Measurements from ENCODE around the gene PALLD. TPM values are rescaled to one million over a fixed set of nuclear protein-coding genes. Genes with fewer than 3 reads are reported as not detected.

PALLD gene
- total RNA-seq, 8 experiments from 2014 or later: 15.5 to 50.3 (median 24.3) TPM

DNA sequence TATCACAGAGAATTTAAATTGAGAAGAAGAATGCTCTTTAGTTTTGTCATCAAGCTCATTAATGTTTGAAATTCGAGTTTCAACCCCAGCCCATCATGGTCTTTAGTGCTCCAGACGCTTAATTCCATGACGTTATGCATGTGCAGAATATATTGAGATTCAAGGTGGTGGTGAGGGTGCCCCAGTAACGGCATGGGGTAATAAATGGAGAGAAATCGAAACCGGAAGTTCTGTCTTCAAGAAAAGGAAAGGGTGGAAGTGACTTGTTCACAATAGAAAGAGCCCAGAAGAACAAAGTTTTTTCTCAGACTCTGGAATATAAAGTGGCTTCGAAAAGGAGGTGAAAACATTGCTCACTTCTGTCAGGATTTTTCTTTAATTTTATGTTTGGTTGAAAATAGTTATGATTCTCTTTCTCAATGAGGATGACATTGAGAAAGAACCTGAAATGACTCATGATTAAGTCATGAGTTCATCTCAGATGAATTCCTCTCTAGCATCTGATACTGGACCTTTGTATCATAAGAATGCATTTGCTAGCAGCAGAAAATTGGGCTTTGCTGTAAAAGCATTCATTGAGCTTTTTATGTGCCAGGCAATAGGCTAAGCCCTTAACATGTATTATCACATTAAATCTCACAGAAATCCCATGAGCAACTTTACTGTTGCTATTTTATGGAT is 15.8 kb upstream of the PALLD start:
- WGBS, 10 experiments: 0 to 88% (median 46%) methylated on average over 3 to 7 of the region's 7 CpGs
- ATAC-seq (replicated peaks in 6 of 8): peak in 4 of 8 experiments; percentile 15 to 34 (median 28)
- H3K4me3 ChIP-seq: peak overlapping the region in 2 of 5 donors; percentile 36 to 50
- H3K27ac ChIP-seq: no peak overlapping the region
- in situ Hi-C loops (cut with MboI; ENCODE audit: low pct_unique_long_range_greater_than_20kb in 2 of 9, low sequenced_read_pairs in 9 of 9, unreplicated experiment in 9 of 9): no loop called here
- no peaks in the 10 kb centered on the region for H3K4me1 ChIP-seq (replicated peaks in 1 of 2)

DNA sequence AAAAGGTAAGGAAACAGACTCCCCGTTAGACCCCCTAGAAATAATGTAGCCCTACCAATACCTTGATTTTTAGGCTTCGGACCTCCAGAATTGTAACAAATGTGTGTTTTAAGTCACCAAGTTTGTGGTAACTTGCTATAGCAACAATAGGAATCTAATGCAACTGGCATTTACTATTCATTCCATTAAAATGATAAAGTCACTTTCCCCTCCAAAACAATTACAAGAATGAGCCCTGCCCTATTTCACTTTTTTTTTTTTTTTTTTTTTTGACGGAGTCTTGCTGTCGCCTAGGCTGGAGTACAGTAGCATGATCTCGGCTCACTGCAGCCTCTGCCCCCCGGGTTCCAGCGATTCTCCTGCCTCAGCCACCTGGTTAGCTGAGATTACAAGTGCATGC is 13.0 kb upstream of the PALLD start:
- H3K4me3 ChIP-seq: no peak overlapping the region
- ATAC-seq (replicated peaks in 6 of 8): no peak
- in situ Hi-C loops (cut with MboI; ENCODE audit: low pct_unique_long_range_greater_than_20kb in 2 of 9, low sequenced_read_pairs in 9 of 9, unreplicated experiment in 9 of 9): no loop called here
- H3K27ac ChIP-seq: no peak overlapping the region
- WGBS, 10 experiments: 38 to 100% (median 92%) methylated on average over 1 to 5 of the region's 7 CpGs; no CpG with 5 or more reads in 1 of the 10 experiments
- no peaks in the 10 kb centered on the region for H3K4me1 ChIP-seq (replicated peaks in 1 of 2)

- peak in 3 of 8 experiments; percentile 7 to 37 (median 8) for ATAC-seq (replicated peaks in 6 of 8)
- Histone ChIP-seq H3K4me3 (no peak overlapping the region), H3K4me1 (replicated peaks in 1 of 2) (no peaks in the 10 kb centered on the region), H3K27ac (no peak overlapping the region)
- in situ Hi-C loops (cut with MboI; ENCODE audit: low pct_unique_long_range_greater_than_20kb in 2 of 9, low sequenced_read_pairs in 9 of 9, unreplicated experiment in 9 of 9): no loop called here
Measured at GRCh38 chr4:168484626-168485025, 12.2 kb upstream of the PALLD start.

- Histone ChIP-seq H3K4me1 (replicated peaks in 1 of 2) (no peaks in the 10 kb centered on the region), H3K4me3 (no peak overlapping the region), H3K27ac (no peak overlapping the region)
- WGBS, 10 experiments: 54 to 100% (median 85%) methylated on average over 1 to 2 of the region's 2 CpGs
- ATAC-seq (replicated peaks in 6 of 8): no peak
- in situ Hi-C loops (cut with MboI; ENCODE audit: low pct_unique_long_range_greater_than_20kb in 2 of 9, low sequenced_read_pairs in 9 of 9, unreplicated experiment in 9 of 9): no loop called here
Measured at GRCh38 chr4:168485156-168485910, 11.5 kb upstream of the PALLD start.

- Histone ChIP-seq H3K4me1 (replicated peaks in 1 of 2) (no peaks in the 10 kb centered on the region), H3K27ac (no peak overlapping the region), H3K4me3 (no peak overlapping the region)
- peak in 3 of 8 experiments; percentile 16 to 92 (median 84) for ATAC-seq (replicated peaks in 6 of 8)
- in situ Hi-C loops (cut with MboI; ENCODE audit: low pct_unique_long_range_greater_than_20kb in 2 of 9, low sequenced_read_pairs in 9 of 9, unreplicated experiment in 9 of 9): no loop called here
- 0 to 100% (median 40%) methylated on average over 1 of the region's 1 CpG; no CpG with 5 or more reads in 7 of the 10 experiments for WGBS, 10 experiments
Measured at GRCh38 chr4:168486912-168487281, 10.0 kb upstream of the PALLD start.

DNA sequence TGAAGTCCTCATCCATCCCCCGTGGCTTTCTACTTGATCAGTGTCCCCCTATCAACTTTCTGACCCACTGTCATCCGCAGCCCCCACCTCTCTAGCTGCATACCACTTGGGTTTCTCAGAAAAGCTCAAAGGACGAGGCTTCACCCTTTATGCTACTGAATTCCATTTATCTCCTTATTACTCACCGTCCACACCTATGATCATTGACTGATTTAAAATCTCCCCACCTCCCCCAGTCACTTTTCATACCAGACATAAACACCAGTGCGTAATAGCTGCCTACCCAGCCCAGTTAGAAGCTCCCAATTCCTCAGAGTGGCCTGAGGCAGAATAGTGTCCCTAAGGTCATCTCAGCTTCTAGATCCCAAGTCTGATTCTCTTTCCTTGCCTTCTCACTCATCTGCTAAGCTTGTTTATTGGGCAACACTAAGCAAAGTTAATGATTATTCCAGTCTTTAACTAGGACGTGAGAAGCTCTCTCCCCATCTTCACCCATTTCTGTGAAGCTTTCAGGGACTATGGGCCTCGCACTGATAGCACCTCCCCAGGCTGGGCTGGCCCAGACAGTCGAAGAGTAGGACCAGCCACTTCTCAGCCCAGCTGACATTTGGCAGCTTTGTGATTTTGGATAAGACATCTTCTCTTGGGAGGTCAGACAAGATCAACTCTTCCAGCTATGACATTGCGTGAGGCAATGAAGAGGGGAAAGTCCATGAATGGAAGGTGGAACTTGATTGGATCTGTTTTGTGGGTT is 9.4 kb upstream of the PALLD start:
- 37 to 88% (median 59%) methylated on average over 1 to 7 of the region's 9 CpGs; no CpG with 5 or more reads in 2 of the 10 experiments for WGBS, 10 experiments
- in situ Hi-C loops (cut with MboI; ENCODE audit: low pct_unique_long_range_greater_than_20kb in 2 of 9, low sequenced_read_pairs in 9 of 9, unreplicated experiment in 9 of 9): no loop called here
- Histone ChIP-seq H3K4me1 (replicated peaks in 1 of 2) (no peaks in the 10 kb centered on the region), H3K4me3 (no peak overlapping the region), H3K27ac (no peak overlapping the region)
- ATAC-seq (replicated peaks in 6 of 8): peak in 2 of 8 experiments; percentile 64 to 79

DNA sequence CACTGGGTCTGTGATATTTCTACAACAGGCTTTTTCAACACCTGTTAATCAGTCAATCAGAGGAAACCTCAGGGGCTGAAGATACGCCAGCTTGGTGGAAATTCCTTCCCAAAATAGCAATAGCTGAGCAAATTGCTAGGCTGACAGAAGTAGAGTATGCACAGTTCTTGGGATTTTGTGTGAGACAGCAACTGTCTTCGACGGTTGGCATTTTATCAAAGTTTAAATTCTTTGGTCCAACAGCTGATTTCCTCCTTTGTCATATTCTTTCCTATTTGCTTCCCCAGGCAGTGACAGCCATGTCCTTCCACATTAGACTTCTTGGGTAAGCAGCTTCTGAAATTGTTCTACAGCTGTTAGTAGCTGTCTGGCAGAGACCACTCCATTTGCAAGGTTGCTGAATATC is 8.0 kb upstream of the PALLD start:
- WGBS, 10 experiments: 30 to 100% (median 93%) methylated on average over 1 to 3 of the region's 3 CpGs; no CpG with 5 or more reads in 3 of the 10 experiments
- no peak overlapping the region for H3K4me3 ChIP-seq
- no peak overlapping the region for H3K27ac ChIP-seq
- peak in 1 of 8 experiments; percentile 35 for ATAC-seq (replicated peaks in 6 of 8)
- in situ Hi-C loops (cut with MboI; ENCODE audit: low pct_unique_long_range_greater_than_20kb in 2 of 9, low sequenced_read_pairs in 9 of 9, unreplicated experiment in 9 of 9): no loop called here
- no peaks in the 10 kb centered on the region for H3K4me1 ChIP-seq (replicated peaks in 1 of 2)

DNA sequence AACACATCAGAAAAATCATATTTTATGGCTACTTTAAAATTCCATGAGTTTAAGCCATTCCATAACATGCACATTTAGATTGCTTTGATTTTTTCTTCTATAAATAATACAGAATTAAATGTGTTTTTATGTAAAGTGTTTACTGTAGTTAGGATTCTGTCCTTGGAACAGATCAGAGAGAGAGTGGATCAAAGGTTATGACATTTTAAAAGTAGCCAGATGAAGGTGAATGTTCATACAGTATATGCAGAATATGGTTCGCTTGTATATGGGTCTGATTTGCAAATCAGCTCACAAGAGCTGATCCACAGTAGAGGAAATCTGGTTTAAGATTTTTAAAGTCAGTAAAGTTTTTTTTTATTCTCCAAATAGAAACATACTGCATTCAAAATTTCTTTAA is 7.2 kb upstream of the PALLD start:
- ATAC-seq (replicated peaks in 6 of 8): no peak
- in situ Hi-C loops (cut with MboI; ENCODE audit: low pct_unique_long_range_greater_than_20kb in 2 of 9, low sequenced_read_pairs in 9 of 9, unreplicated experiment in 9 of 9): no loop called here
- H3K27ac ChIP-seq: no peak overlapping the region

GRCh38 chr4:168490711-168491110 is 6.1 kb upstream of the PALLD start:
- H3K4me1 ChIP-seq (replicated peaks in 1 of 2): no peaks in the 10 kb centered on the region
- in situ Hi-C loops (cut with MboI; ENCODE audit: low pct_unique_long_range_greater_than_20kb in 2 of 9, low sequenced_read_pairs in 9 of 9, unreplicated experiment in 9 of 9): no loop called here
- H3K27ac ChIP-seq: no peak overlapping the region
- no peak for ATAC-seq (replicated peaks in 6 of 8)
- no peak overlapping the region for H3K4me3 ChIP-seq
- 52 to 100% (median 90%) methylated on average over 1 to 2 of the region's 2 CpGs for WGBS, 10 experiments

More for the DNA sequence above, 7.2 kb upstream of the PALLD start:
- H3K4me3 ChIP-seq: no peak overlapping the region
- no peaks in the 10 kb centered on the region for H3K4me1 ChIP-seq (replicated peaks in 1 of 2)
- 0 to 100% (median 88%) methylated on average over 1 of the region's 1 CpG; no CpG with 5 or more reads in 1 of the 10 experiments for WGBS, 10 experiments

GRCh38 chr4:168491563-168491962 is 5.3 kb upstream of the PALLD start:
- H3K27ac ChIP-seq: no peak overlapping the region
- no peaks in the 10 kb centered on the region for H3K4me1 ChIP-seq (replicated peaks in 1 of 2)
- ATAC-seq (replicated peaks in 6 of 8): no peak
- H3K4me3 ChIP-seq: no peak overlapping the region
- 88 to 100% (median 100%) methylated on average over 1 to 2 of the region's 2 CpGs for WGBS, 10 experiments
- in situ Hi-C loops (cut with MboI; ENCODE audit: low pct_unique_long_range_greater_than_20kb in 2 of 9, low sequenced_read_pairs in 9 of 9, unreplicated experiment in 9 of 9): no loop called here

- in situ Hi-C loops (cut with MboI; ENCODE audit: low pct_unique_long_range_greater_than_20kb in 2 of 9, low sequenced_read_pairs in 9 of 9, unreplicated experiment in 9 of 9): no loop called here
- ATAC-seq (replicated peaks in 6 of 8): peak in 7 of 8 experiments; percentile 17 to 76 (median 40)
- no peak overlapping the region for H3K4me3 ChIP-seq
Measured at GRCh38 chr4:168498251-168498650, 1.4 kb downstream of the PALLD start.

DNA sequence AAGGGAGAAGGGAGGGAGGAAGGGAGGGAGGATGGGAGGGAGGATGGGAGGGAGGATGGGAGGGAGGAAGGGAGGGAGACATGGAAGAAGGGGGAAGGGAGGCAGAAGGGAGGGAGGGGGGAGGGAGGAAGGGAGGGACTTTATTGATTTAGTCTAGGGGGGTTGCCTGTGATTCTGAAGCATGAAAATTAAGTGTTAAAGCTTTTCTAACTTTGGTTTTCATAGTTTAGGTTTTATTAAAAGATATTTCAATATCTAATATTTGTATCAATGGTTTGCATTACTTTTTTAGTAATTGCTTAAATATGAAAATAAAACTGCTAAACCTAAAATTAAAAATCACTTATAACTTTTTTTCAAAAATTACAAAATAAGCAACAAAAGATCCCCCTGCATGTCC is 2.4 kb downstream of the PALLD start:
- H3K27ac ChIP-seq: no peak overlapping the region
- in situ Hi-C loops (cut with MboI; ENCODE audit: low pct_unique_long_range_greater_than_20kb in 2 of 9, low sequenced_read_pairs in 9 of 9, unreplicated experiment in 9 of 9): no loop called here

More at GRCh38 chr4:168498251-168498650, 1.4 kb downstream of the PALLD start:
- Histone ChIP-seq H3K4me1 (replicated peaks in 1 of 2) (peaks cover 2 to 11% of the 10 kb centered on the region in 2 donors), H3K27ac (no peak overlapping the region)

DNA sequence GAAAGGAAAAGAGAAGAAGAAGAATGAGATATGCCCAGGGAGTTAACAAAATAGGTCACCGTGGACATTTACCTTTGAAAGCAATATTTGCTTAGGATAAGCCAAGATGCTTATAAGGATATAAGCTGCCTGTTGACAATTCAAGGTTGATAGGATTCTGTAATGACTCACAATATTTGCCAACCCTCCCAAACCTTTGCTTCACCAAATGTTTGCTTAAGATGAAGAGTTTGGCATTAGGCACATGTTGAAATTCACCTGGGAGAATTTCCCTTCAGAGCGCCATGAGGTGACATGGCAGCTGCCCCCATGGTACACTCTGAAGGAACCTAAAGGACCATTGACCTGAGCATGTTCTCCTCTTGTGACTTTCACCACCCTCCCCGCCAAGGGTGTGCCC is 4.6 kb downstream of the PALLD start:
- H3K27ac ChIP-seq: no peak overlapping the region
- 78 to 100% (median 89%) methylated on average over 1 to 3 of the region's 3 CpGs; no CpG with 5 or more reads in 1 of the 10 experiments for WGBS, 10 experiments
- in situ Hi-C loops (cut with MboI; ENCODE audit: low pct_unique_long_range_greater_than_20kb in 2 of 9, low sequenced_read_pairs in 9 of 9, unreplicated experiment in 9 of 9): no loop called here
- H3K4me1 ChIP-seq (replicated peaks in 1 of 2): peaks cover 2 to 11% of the 10 kb centered on the region in 2 donors
- no peak overlapping the region for H3K4me3 ChIP-seq
- no peak for ATAC-seq (replicated peaks in 6 of 8)

More for the DNA sequence above, 2.4 kb downstream of the PALLD start:
- ATAC-seq (replicated peaks in 6 of 8): no peak
- Histone ChIP-seq H3K4me1 (replicated peaks in 1 of 2) (peaks cover 2 to 11% of the 10 kb centered on the region in 2 donors), H3K4me3 (no peak overlapping the region)
